ENCODE results near the gene TNK1.
"Not testable (repeated sequence)": the region's sequence is repeated elsewhere in the genome, so short reads cannot be mapped to it uniquely, and the experiment has no call there.

Gene TNK1

DNA sequence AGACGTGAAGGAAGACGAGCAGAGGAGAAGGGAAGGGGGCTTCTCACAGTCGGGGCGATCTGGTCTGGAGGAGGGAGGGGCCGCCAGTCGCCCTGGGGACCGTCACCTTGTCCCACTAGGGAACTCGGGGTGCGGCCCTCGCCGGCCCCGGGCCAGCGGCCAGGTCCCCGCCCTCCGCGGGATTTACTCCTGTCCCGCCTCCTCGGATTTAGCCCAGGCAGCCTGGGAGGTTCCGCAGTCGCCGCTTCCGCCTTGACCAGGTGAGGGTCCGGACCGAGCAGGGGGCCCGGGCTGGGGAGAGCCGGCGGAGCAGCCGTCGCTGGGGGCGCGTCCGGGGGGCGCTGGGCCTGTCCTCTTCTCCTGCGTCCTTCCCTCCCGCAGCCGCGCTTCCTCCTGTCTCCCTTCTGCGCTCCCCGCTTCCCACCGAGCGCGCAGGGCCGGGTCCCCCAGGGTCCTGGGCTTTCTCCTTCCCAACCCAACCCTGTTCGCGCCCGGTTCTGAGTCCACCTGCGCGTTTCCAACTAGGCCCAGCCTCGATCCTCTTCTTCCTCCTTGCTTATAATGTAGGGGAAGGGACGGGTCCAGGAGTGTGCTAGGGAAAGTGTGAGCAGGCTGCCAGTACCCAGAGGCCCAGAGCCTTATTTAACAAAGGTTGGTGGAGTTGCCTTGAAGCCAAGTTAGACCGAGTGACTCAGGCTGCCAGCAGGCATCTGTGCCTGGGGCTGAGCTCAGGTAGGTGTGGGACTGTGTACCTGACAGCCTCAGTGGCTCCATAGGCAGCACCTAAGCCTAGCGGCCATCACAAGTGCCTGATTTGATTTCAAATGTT, at the start of gene TNK1:
TSS of gene TNK1 (plus strand) at position 235 of the 829 bp plus-strand sequence. CDS start 1,838 bp downstream, outside the sequence.
- Mint-ChIP-seq H3K27me3 (peaks cover 31% of the 10 kb centered on the region), H3K4me1 (peaks cover 14% of the 10 kb centered on the region), H3K4me3 (no peak within 1 kb of the TSS), H3K27ac (ENCODE audit: low read depth) (no peak within 1 kb of the TSS), H3K9me3 (no peaks in the 10 kb centered on the region), H3K36me3 (ENCODE audit: insufficient read depth) (no peaks in the 10 kb centered on the region)
- DNase-seq (ENCODE audit: low spot score in 2 of 2) (no peak), ATAC-seq (replicated peaks; ENCODE audit: extremely low read depth, poor library complexity, severe bottlenecking) (no peak)

DNA sequence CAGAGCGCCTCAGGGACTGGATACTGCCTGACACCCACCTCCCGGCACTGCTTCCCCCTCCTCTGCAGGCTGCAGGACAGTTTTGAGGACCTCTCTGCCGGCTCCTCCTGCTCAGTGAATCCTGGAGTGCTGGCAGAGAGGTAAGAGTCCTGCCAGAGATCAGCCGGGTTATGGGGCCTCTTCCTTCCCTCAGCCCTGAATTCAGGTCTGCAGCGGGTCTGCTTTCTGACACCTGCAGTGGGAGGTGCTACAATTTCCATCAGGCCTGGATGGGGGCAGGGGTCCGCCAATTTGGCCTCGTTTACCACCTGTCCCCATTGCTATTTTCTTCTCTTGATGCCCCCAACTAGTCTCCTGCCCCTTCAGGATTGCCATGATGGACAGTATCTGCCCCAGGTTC, 48.8 kb upstream of the TNK1 start:
- H3K27me3 Mint-ChIP-seq, result no peaks in the 10 kb centered on the region
- H3K36me3 Mint-ChIP-seq (ENCODE audit: insufficient read depth), result peaks cover 14% of the 10 kb centered on the region
- H3K4me1 Mint-ChIP-seq, result peaks cover 51% of the 10 kb centered on the region
- no peak for DNase-seq (ENCODE audit: low spot score in 2 of 2)
- H3K4me3 Mint-ChIP-seq, result peak overlapping the region; percentile 33
- no peak for ATAC-seq (replicated peaks; ENCODE audit: extremely low read depth, poor library complexity, severe bottlenecking)
- H3K9me3 Mint-ChIP-seq, result no peaks in the 10 kb centered on the region
- H3K27ac Mint-ChIP-seq (ENCODE audit: low read depth), result no peak overlapping the region

DNA sequence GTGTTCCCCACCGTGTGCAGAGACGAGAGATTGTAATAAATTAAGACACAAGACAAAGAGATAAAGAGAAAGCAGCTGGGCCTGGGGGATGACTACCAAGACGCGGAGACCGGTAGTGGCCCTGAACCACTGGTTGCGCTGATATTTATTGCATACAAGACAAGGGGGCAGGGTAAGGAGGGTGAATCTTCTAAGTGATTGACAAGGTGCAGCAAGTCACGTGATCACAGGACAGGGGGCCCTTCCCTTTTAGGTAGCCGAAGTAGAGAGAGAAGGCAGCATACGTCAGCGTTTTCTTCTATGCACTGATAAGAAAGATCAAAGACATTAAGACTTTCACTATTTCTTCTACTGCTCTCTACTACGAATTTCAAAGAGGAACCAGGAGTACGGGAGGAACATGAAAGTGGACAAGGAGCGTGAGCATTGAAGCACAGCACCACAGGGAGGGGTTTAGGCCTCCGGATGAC, 48.3 kb upstream of the TNK1 start:
- H3K4me1 Mint-ChIP-seq, result peaks cover 57% of the 10 kb centered on the region

DNA sequence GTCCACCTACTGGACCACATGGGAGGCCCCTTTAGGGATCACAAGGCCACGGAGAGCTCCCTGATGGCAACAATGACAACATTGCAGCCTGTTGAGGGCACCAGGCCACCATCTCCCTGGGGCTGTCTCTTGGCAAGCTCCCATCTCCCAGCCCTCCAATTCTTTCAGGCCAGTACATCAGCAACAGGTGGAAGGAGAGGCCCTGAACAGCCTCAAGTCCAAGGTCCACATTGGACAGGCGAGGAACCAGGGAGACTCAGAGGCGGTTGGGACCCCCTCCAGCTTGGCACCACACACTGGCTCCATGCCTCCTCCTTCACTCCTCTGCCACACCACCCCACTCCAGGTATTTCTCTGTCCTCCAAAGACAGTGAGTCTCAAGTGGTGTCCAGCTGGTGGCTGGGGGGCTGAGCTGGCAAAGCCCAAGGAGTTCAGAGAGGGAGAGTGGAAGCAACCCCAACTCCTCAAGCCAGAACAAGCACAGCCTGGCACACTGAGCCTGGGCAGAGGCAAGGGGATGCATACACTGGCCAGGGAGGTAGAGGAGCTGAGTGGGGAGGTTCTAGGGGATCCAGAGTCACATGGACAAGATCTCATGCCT, 45.9 kb upstream of the TNK1 start:
- peak overlapping the region; percentile 77 for H3K27ac Mint-ChIP-seq (ENCODE audit: low read depth)
- no peaks in the 10 kb centered on the region for H3K27me3 Mint-ChIP-seq
- no peak for DNase-seq (ENCODE audit: low spot score in 2 of 2)
- peaks cover 23% of the 10 kb centered on the region for H3K36me3 Mint-ChIP-seq (ENCODE audit: insufficient read depth)
- no peaks in the 10 kb centered on the region for H3K9me3 Mint-ChIP-seq
- ATAC-seq (replicated peaks; ENCODE audit: extremely low read depth, poor library complexity, severe bottlenecking), result no peak
- peaks cover 49% of the 10 kb centered on the region for H3K4me1 Mint-ChIP-seq
- H3K4me3 Mint-ChIP-seq, result peak overlapping the region; percentile 92

More for the DNA sequence above, 48.3 kb upstream of the TNK1 start:
- ATAC-seq (replicated peaks; ENCODE audit: extremely low read depth, poor library complexity, severe bottlenecking); H3K27ac Mint-ChIP-seq (ENCODE audit: low read depth); H3K27me3 Mint-ChIP-seq; DNase-seq (ENCODE audit: low spot score in 2 of 2); H3K9me3 Mint-ChIP-seq: not testable (repeated sequence)
- Mint-ChIP-seq H3K4me3 (peak overlapping the region; percentile 33), H3K36me3 (ENCODE audit: insufficient read depth) (peaks cover 16% of the 10 kb centered on the region)

DNA sequence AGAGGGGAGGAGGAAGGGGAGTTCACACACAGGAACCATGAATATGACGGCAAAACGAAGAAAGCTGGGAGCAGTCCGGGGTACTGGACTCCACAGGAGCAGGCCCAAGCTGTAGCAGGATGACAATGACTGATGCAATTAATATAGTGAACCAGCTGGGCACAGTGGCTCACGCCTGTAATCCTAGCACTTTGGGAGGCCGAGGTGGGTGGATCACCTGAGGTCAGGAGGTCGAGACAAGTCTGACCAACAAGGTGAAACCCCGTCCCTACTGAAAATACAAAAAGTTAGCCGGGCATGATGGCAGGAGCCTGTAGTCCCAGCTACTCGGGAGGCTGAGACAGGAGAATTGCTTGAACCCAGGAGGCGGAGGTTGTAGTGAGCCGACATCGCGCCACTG, 45.1 kb upstream of the TNK1 start:
- DNase-seq (ENCODE audit: low spot score in 2 of 2); H3K27me3 Mint-ChIP-seq; H3K9me3 Mint-ChIP-seq; ATAC-seq (replicated peaks; ENCODE audit: extremely low read depth, poor library complexity, severe bottlenecking): not testable (repeated sequence)
- peaks cover 49% of the 10 kb centered on the region for H3K4me1 Mint-ChIP-seq
- peaks cover 26% of the 10 kb centered on the region for H3K36me3 Mint-ChIP-seq (ENCODE audit: insufficient read depth)
- peak overlapping the region; percentile 92 for H3K4me3 Mint-ChIP-seq
- peak overlapping the region; percentile 77 for H3K27ac Mint-ChIP-seq (ENCODE audit: low read depth)

DNA sequence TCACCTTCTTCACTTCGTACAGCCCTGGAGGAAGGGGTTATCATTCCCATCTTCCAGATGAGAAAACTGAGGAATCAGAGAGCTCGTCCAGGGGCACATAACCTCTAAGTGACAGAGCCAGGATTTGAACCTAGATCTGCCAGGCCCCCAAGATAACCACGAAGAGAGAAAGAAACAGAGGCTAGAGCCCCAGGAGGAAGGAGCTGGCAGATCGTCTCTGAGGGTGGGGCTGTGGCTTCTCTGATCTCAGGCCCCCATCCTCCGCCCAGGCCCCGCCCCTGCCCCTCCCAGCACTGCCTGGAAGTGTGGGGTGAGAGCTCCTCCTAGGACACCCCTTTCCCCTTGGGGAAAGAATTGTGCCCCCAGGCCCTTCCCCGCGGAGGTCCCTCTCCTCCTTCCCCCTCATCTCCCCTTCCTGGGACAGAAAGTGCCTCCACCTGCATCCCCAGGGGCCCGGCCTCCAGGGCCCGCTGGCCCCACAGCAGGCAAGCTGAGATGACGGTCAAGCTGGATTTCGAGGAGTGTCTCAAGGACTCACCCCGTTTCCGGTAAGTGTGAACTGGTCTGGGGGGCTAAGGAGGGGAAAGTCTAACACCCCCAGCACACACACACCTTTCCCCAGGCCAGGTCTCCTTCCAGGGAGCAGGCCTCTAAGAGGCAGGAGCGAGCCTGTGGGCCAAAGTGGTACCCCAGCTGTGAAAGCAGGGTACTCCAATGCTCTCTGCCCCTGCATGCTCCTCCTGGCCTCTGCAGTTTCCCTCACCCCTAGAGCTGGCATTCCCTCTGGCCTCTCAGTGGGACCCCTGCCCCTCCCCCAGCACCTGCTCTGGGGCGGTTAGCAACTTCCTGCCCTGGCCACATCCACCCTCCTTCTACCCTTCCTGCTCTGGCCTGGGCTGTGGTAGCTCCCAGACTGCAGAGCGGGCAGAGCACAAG, 44.4 kb upstream of the TNK1 start, which contains the start of gene ACAP1:
TSS of gene ACAP1 (plus strand) at position 290 of the 936 bp plus-strand sequence. CDS start at position 496, 206 bp downstream.
- ATAC-seq (replicated peaks; ENCODE audit: extremely low read depth, poor library complexity, severe bottlenecking), result peak; percentile 98
- H3K36me3 Mint-ChIP-seq (ENCODE audit: insufficient read depth), result peaks cover 28% of the 10 kb centered on the region
- peaks cover 52% of the 10 kb centered on the region for H3K4me1 Mint-ChIP-seq

DNA sequence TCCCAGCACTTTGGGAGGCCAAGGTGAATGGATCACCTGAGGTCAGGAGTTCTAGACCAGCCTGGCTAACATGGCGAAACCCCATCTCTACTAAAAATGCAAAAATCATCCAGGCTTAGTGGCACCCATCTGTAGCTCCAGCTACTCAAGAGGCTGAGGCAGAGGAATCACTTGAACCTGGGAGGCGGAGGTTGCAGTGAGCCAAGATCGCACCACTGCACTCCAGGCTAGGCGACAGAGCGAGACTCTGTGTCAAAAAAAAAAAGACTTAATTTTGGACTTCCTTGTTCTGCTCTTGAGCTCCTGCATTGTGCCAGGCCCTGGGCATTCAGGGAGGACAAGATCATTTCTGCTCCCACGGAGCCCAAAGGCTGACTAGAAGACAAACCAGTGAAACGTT, 43.3 kb upstream of the TNK1 start:
- not testable (repeated sequence) for DNase-seq (ENCODE audit: low spot score in 2 of 2); H3K27me3 Mint-ChIP-seq; ATAC-seq (replicated peaks; ENCODE audit: extremely low read depth, poor library complexity, severe bottlenecking); H3K9me3 Mint-ChIP-seq
- Mint-ChIP-seq H3K4me1 (peaks cover 50% of the 10 kb centered on the region), H3K27ac (ENCODE audit: low read depth) (peak overlapping the region; percentile 77), H3K4me3 (peak overlapping the region; percentile 92), H3K36me3 (ENCODE audit: insufficient read depth) (peaks cover 36% of the 10 kb centered on the region)

More for the DNA sequence above, 44.4 kb upstream of the TNK1 start, which contains the start of gene ACAP1:
- no peaks in the 10 kb centered on the region for H3K9me3 Mint-ChIP-seq
- peak in 1 of 2 donors; percentile 61 for DNase-seq (ENCODE audit: low spot score in 2 of 2)
- no peaks in the 10 kb centered on the region for H3K27me3 Mint-ChIP-seq
- H3K4me3 Mint-ChIP-seq, result peak within 1 kb of the TSS; percentile 92
- peak within 1 kb of the TSS; percentile 77 for H3K27ac Mint-ChIP-seq (ENCODE audit: low read depth)

DNA sequence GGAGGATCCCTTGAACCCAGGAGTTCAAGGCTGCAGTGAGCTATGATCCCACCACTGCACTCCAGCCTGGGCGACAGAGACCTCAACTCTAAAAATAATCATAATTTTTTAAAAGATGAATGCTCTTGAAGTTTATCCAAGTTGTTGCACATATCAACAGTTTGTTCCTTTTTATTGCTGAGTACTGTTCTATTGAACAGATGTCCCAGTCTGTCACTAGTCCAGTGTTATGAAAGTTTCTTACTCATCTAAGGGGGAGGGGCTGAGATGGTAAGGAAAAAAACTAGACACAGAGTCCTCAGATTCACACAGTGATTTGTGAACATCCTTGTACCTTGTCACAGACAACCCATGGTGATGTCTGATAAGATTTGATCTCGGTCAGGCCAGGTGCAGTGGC, 40.7 kb upstream of the TNK1 start:
- no peak overlapping the region for H3K4me3 Mint-ChIP-seq
- H3K27ac Mint-ChIP-seq (ENCODE audit: low read depth), result peak overlapping the region; percentile 11
- ATAC-seq (replicated peaks; ENCODE audit: extremely low read depth, poor library complexity, severe bottlenecking) (no peak), DNase-seq (ENCODE audit: low spot score in 2 of 2) (no peak)
- H3K36me3 Mint-ChIP-seq (ENCODE audit: insufficient read depth), result peaks cover 47% of the 10 kb centered on the region
- no peaks in the 10 kb centered on the region for H3K27me3 Mint-ChIP-seq
- no peaks in the 10 kb centered on the region for H3K9me3 Mint-ChIP-seq
- peaks cover 48% of the 10 kb centered on the region for H3K4me1 Mint-ChIP-seq

DNA sequence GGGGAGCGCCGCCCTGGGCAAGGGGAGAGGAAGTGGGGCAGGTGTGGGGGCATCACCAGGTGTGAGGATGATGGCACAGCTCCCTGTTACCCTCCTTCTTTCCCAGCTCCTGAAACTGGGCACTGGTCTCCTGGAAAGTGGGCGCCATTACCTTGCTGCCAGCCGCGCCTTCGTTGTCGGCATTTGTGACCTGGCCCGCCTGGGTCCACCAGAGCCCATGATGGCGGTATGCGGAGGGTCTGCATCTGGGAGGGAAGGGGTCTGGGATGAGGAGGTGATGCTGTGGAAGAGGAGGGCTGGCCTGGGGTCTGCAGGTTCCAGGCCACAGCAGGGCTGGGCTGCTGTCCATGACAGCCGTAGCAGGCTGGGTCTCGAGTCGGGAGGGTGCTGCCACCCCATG, 39.0 kb upstream of the TNK1 start:
- Mint-ChIP-seq H3K4me3 (no peak overlapping the region), H3K4me1 (peaks cover 35% of the 10 kb centered on the region), H3K36me3 (ENCODE audit: insufficient read depth) (peaks cover 55% of the 10 kb centered on the region), H3K27ac (ENCODE audit: low read depth) (no peak overlapping the region), H3K27me3 (no peaks in the 10 kb centered on the region), H3K9me3 (no peaks in the 10 kb centered on the region)
- ATAC-seq (replicated peaks; ENCODE audit: extremely low read depth, poor library complexity, severe bottlenecking), result no peak
- no peak for DNase-seq (ENCODE audit: low spot score in 2 of 2)

DNA sequence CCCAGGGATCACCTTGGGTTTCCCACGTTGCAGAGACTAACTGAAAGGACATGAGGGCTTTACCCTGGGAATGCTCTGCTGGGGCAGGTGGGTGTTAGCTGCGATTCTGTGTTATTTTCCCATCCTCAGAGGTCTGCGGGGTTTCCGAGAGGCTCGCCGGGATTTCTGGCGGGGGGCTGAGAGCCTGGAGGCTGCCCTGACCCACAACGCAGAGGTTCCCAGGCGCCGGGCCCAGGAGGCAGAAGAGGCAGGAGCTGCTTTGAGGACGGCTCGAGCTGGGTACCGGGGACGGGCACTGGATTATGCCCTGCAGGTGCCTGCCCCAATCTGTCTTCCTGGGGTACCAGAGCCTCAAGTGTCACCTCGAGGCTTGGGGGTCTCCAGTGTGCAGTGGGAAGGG, 37.6 kb upstream of the TNK1 start:
- peaks cover 30% of the 10 kb centered on the region for H3K4me1 Mint-ChIP-seq
- DNase-seq (ENCODE audit: low spot score in 2 of 2) (no peak), ATAC-seq (replicated peaks; ENCODE audit: extremely low read depth, poor library complexity, severe bottlenecking) (no peak)
- H3K27me3 Mint-ChIP-seq, result no peaks in the 10 kb centered on the region
- no peak overlapping the region for H3K4me3 Mint-ChIP-seq
- no peak overlapping the region for H3K27ac Mint-ChIP-seq (ENCODE audit: low read depth)
- peaks cover 56% of the 10 kb centered on the region for H3K36me3 Mint-ChIP-seq (ENCODE audit: insufficient read depth)
- H3K9me3 Mint-ChIP-seq, result no peaks in the 10 kb centered on the region

DNA sequence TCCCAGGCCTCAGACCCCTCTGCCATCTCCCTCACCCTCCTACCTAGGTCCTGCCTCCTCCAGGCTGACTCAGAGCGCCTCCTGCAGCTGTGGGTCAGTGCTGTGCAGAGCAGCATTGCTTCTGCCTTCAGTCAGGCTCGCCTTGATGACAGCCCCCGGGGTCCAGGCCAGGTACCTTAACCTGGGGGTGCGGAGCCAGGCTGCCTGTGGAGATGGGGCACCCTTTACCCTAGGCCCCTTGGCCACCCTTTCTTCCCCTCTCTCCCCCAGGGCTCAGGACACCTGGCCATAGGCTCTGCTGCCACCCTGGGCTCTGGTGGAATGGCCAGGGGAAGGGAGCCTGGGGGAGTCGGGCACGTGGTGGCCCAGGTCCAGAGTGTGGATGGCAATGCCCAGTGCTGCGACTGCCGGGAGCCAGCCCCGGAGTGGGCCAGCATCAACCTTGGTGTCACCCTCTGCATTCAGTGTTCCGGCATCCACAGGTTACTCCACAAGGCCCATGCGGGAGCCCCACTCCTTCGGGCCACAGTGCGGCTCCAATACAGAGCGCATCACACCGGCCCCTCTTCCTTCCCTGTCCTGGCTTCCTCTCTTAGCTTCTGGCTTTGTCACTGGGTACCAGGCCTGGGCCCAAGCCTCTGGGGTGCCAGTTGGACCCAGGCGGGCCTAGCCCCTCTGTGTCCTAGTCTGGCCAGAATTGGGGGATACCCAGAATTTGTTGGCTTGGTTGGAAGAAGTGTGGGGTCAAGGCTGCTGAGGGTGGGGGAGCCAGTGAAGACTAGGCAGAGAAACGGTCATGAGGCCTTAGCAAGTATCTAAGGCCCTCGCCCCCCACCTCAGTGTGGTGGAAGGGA, 33.9 kb upstream of the TNK1 start:
- peaks cover 45% of the 10 kb centered on the region for H3K36me3 Mint-ChIP-seq (ENCODE audit: insufficient read depth)
- no peaks in the 10 kb centered on the region for H3K27me3 Mint-ChIP-seq
- ATAC-seq (replicated peaks; ENCODE audit: extremely low read depth, poor library complexity, severe bottlenecking), result no peak
- no peak overlapping the region for H3K4me3 Mint-ChIP-seq
- H3K27ac Mint-ChIP-seq (ENCODE audit: low read depth), result peak overlapping the region; percentile 29
- peaks cover 44% of the 10 kb centered on the region for H3K4me1 Mint-ChIP-seq
- no peaks in the 10 kb centered on the region for H3K9me3 Mint-ChIP-seq
- no peak for DNase-seq (ENCODE audit: low spot score in 2 of 2)

All from central memory CD8-positive, alpha-beta T cell (primary cell).